SK-N-SH (cell line): ENCODE data around the gene CFAP69. TPM values are rescaled to one million over a fixed set of nuclear protein-coding genes. Genes with fewer than 3 reads are reported as not detected.

Experiments
- CTCF ChIA-PET: fragments of 300-600, 350-600 bp; formaldehyde crosslinking; extraction: SDS; loops from one replicate; lab custom pipeline; 2021; lab: Yijun Ruan, JAX
- POLR2A ChIA-PET: fragments of 350-600 bp; sonication (Branson Sonifier 250); formaldehyde crosslinking; extraction: SDS; loops from one replicate; lab custom pipeline; 2020; ENCODE audit warnings: antibody characterized with exemption, inconsistent platforms; lab: Yijun Ruan, JAX
- DNase-seq: peaks from one replicate; pipeline ENCODE4 v3.0.0; 2012
- H2AFZ ChIP-seq: fragments of 200-600 bp; sonication (generic); 2 replicates; pipeline ENCODE4 v1.8.1; 2016; ENCODE audit warnings: antibody characterized with exemption, mild to moderate bottlenecking, low read depth
- H3F3A ChIP-seq: fragments of 200-600 bp; sonication (generic); replicated peaks from 2 replicates; pipeline ENCODE3; 2016; ENCODE audit warnings: antibody characterized with exemption, mild to moderate bottlenecking; ENCODE audit not compliant: insufficient read depth
- H3K27ac ChIP-seq, 2 experiments: fragments of 200-500 bp in 1 of 2; fragments of 200-600 bp in 1 of 2; sonication (Bioruptor generic) in 1 of 2; sonication (generic), shearing (Covaris generic) in 1 of 2; 2 replicates each; pipeline versions ENCODE4 v1.5.1 to v1.6.1; 2014 to 2016; ENCODE audit warnings: low read depth in 2 of 2, inconsistent platforms in 1 of 2, low read length in 1 of 2, mild to moderate bottlenecking in 1 of 2, mixed read lengths in 1 of 2
- H3K27me3 ChIP-seq: fragments of 200-600 bp; sonication (generic), shearing (Covaris generic); 2 replicates; pipeline ENCODE4 v1.6.1; 2016; ENCODE audit warnings: mixed run types; ENCODE audit not compliant: insufficient read depth
- H3K36me3 ChIP-seq, 2 experiments: fragments of 200-500 bp in 1 of 2; fragments of 200-600 bp in 1 of 2; sonication (Bioruptor generic) in 1 of 2; sonication (generic) in 1 of 2; replicated peaks in 1 of 2; 2 replicates each; pipeline versions ENCODE3 to v1.5.1; 2014 to 2016; ENCODE audit warnings: low read length in 1 of 2, mild to moderate bottlenecking in 1 of 2; ENCODE audit not compliant: insufficient read depth in 2 of 2, control insufficient read depth in 1 of 2
- H3K4me1 ChIP-seq, 2 experiments: fragments of 200-500 bp in 1 of 2; fragments of 200-600 bp in 1 of 2; sonication (Bioruptor generic) in 1 of 2; sonication (generic), shearing (Covaris generic) in 1 of 2; 2 replicates each; pipeline versions ENCODE4 v1.5.1 to v1.6.1; 2014 to 2016; ENCODE audit warnings: low read depth in 1 of 2, low read length in 1 of 2, mixed run types in 1 of 2; ENCODE audit not compliant: insufficient read depth in 2 of 2, control insufficient read depth in 1 of 2
- H3K4me2 ChIP-seq: fragments of 200-600 bp; sonication (generic), shearing (Covaris generic); 2 replicates; pipeline ENCODE4 v1.6.1; 2017; ENCODE audit warnings: mixed run types
- H3K4me3 ChIP-seq, 2 experiments: fragments of 200-500 bp in 1 of 2; fragments of 200-600 bp in 1 of 2; sonication (Bioruptor generic) in 1 of 2; sonication (generic), shearing (Covaris generic) in 1 of 2; 2 replicates each; pipeline versions ENCODE4 v1.5.1 to v1.8.1; 2014 to 2016; ENCODE audit warnings: low read depth in 2 of 2, inconsistent platforms in 1 of 2, low read length in 1 of 2, mild to moderate bottlenecking in 1 of 2, mixed read lengths in 1 of 2, moderate library complexity in 1 of 2
- H3K79me2 ChIP-seq: fragments of 200-600 bp; sonication (generic); 2 replicates; pipeline ENCODE4 v1.8.1; 2017; ENCODE audit warnings: mild to moderate bottlenecking; ENCODE audit not compliant: insufficient read depth
- H3K9ac ChIP-seq: fragments of 200-600 bp; sonication (generic); 2 replicates; pipeline ENCODE4 v1.6.1; 2017; ENCODE audit warnings: mixed run types
- H3K9me2 ChIP-seq: fragments of 200-600 bp; sonication (generic); 2 replicates; pipeline ENCODE4 v1.6.1; 2017; ENCODE audit warnings: mixed run types
- H3K9me3 ChIP-seq: fragments of 200-600 bp; sonication (generic); 2 replicates; pipeline ENCODE4 v1.6.1; 2017; ENCODE audit warnings: mixed run types, mild to moderate bottlenecking, moderate library complexity
- H4K20me1 ChIP-seq: fragments of 200-600 bp; sonication (generic); 2 replicates; pipeline ENCODE4 v1.6.1; 2017; ENCODE audit warnings: mild to moderate bottlenecking, mixed run types; ENCODE audit not compliant: insufficient read depth
- EZH2phosphoT487 ChIP-seq: fragments of 200-600 bp; sonication (generic); IDR thresholded peaks from 2 replicates; pipeline ENCODE4 v1.6.1; 2017; ENCODE audit warnings: low read depth, mixed run types, mild to moderate bottlenecking, antibody characterized with exemption, moderate library complexity, borderline replicate concordance
- IRF3 ChIP-seq: fragments of 150-350 bp; IDR thresholded peaks from 2 replicates; pipeline ENCODE4 v1.6.1; 2016; ENCODE audit warnings: mild to moderate bottlenecking, low read depth, low read length
- MEF2A ChIP-seq: IDR thresholded peaks from 2 replicates; pipeline ENCODE4 v1.4.0; 2012; ENCODE audit warnings: low read depth, borderline replicate concordance
- MXI1 ChIP-seq: IDR thresholded peaks from 2 replicates; pipeline ENCODE4 v1.6.1; 2012; ENCODE audit warnings: mild to moderate bottlenecking, low read depth, low read length, improper control_type of control experiment
- NFIC ChIP-seq: IDR thresholded peaks from 2 replicates; pipeline ENCODE4 v1.4.0; 2012; ENCODE audit warnings: borderline replicate concordance
- NRF1 ChIP-seq: IDR thresholded peaks from 2 replicates; pipeline ENCODE4 v1.6.1; 2012; ENCODE audit warnings: low read depth, mild to moderate bottlenecking, low read length
- PBX3 ChIP-seq: IDR thresholded peaks from 2 replicates; pipeline ENCODE4; 2012
- RAD21 ChIP-seq: IDR thresholded peaks from 2 replicates; pipeline ENCODE4 v1.6.1; 2012; ENCODE audit warnings: mild to moderate bottlenecking, low read length
- RCOR1 ChIP-seq: fragments of 150-350 bp; IDR thresholded peaks from 2 replicates; pipeline ENCODE4 v1.6.1; 2017; ENCODE audit warnings: antibody characterized with exemption, low read length
- REST ChIP-seq: IDR thresholded peaks from 2 replicates; pipeline ENCODE4 v1.6.1; 2012; ENCODE audit warnings: mild to moderate bottlenecking, low read depth, low read length, moderate library complexity
- SMC3 ChIP-seq: IDR thresholded peaks from 2 replicates; pipeline ENCODE4 v1.6.1; 2012; ENCODE audit warnings: low read depth, low read length, improper control_type of control experiment
- TAF1 ChIP-seq: IDR thresholded peaks from 2 replicates; pipeline ENCODE4 v1.6.1; 2012; ENCODE audit warnings: low read depth, mild to moderate bottlenecking, low read length, moderate library complexity, borderline replicate concordance
- USF1 ChIP-seq: IDR thresholded peaks from 2 replicates; pipeline ENCODE4 v1.4.0; 2012; ENCODE audit warnings: low read depth, borderline replicate concordance
- WGBS: methylation state at CpG from one replicate; pipeline ENCODE4 v1.1.6; 2017; ENCODE audit warnings: low lambda C conversion rate; 5-methylcytosine and 5-hydroxymethylcytosine counted together
- polyA plus RNA-seq, 3 experiments: library from polyadenylated mRNA; depleted of rRNA; stranded (reverse); fragments of >200 nt; gene quantifications; 2 replicates each; pipeline ENCODE4 v1.2.3, GENCODE V29; 2012

The CFAP69 gene
- polyA plus RNA-seq, 1 of the 3 experiments (the other 2 are of a cell fraction): 2.3 TPM

GRCh38 chr7:90227259-90227658 lies 17.7 kb upstream of the CFAP69 start:
- DNase-seq: no peak
- ChIA-PET POLR2A (interaction anchor here (1.0 kb wide), 1 partner anchor 15 kb away, joined by 3 read pairs; no protein-coding TSS in a partner anchor), CTCF (interaction anchor here (0.6 to 2.4 kb wide), 3 partner anchors 15 to 698 kb away, joined by 3 to 8 read pairs (median 3); partner anchors contain the start of gene STEAP2)

More at GRCh38 chr7:90227259-90227658, 17.7 kb upstream of the CFAP69 start:
- Histone ChIP-seq H3K4me2 (no peak overlapping the region), H3K36me3 (peaks cover 9 to 29% of the 10 kb centered on the region in 2 experiments), H3K9me3 (no peaks in the 10 kb centered on the region), H3F3A (peaks cover 10% of the 10 kb centered on the region), H3K4me1 (peaks cover 4 to 17% of the 10 kb centered on the region in 2 experiments; a peak in 2 of 4 replicates), H3K79me2 (no peaks in the 10 kb centered on the region; the same call in 1 of the 2 replicates), H2AFZ (no peak overlapping the region), H3K4me3 (no peak overlapping the region), H3K9me2 (no peaks in the 10 kb centered on the region), H4K20me1 (no peaks in the 10 kb centered on the region), H3K27me3 (no peaks in the 10 kb centered on the region), H3K27ac (no peak overlapping the region), H3K9ac (no peak overlapping the region)
- WGBS: 58% methylated on average over 5 of the region's 5 CpGs
- TF ChIP-seq RAD21: no peak
- TF ChIP-seq PBX3: no peak
- TF ChIP-seq EZH2phosphoT487: no peak
- TF ChIP-seq MXI1: no peak
- TF ChIP-seq IRF3: no peak
- TF ChIP-seq MEF2A: no peak
- no peak for TF ChIP-seq RCOR1
- TF ChIP-seq SMC3: no peak
- no peak for TF ChIP-seq TAF1
- TF ChIP-seq NFIC: no peak
- TF ChIP-seq NRF1: no peak
- TF ChIP-seq REST: no peak
- no peak for TF ChIP-seq USF1
